Measurements from ENCODE around the gene SPI1.

GRCh38 chr11:47347137-47347536 is 31.2 kb downstream of the SPI1 start:
- TF ChIP-seq CTCF (IDR thresholded peaks at IDR 0.05) (no peak), EP300 (IDR thresholded peaks at IDR 0.05) (no peak)

All from upper lobe of left lung (tissue), 4 donors.